Effector memory CD4-positive, alpha-beta T cell (primary cell): Measurements from ENCODE around the gene ERCC5.

ENCODE experiments used
- DNase-seq, 3 donors: peaks; one replicate each; pipeline ENCODE4 v3.0.0-alpha.2; 2020
- H3K27ac ChIP-seq: 2 replicates; pipeline ENCODE4 v1.7.0; 2013; ENCODE audit warnings: mild to moderate bottlenecking, low read length, moderate library complexity; ENCODE audit not compliant: insufficient read depth, poor library complexity, severe bottlenecking
- H3K27me3 ChIP-seq: replicated peaks from 2 replicates; pipeline ENCODE4 v1.7.0; 2013; ENCODE audit warnings: mild to moderate bottlenecking, low read length; ENCODE audit not compliant: insufficient read depth, control insufficient read depth, poor library complexity, severe bottlenecking
- H3K36me3 ChIP-seq: 2 replicates; pipeline ENCODE4 v1.7.0; 2013; ENCODE audit warnings: mild to moderate bottlenecking, low read length, moderate library complexity; ENCODE audit not compliant: control insufficient read depth, insufficient read depth
- H3K4me1 ChIP-seq: 2 replicates; pipeline ENCODE4 v1.7.0; 2013; ENCODE audit warnings: low read length, mild to moderate bottlenecking; ENCODE audit not compliant: control insufficient read depth, insufficient read depth, poor library complexity, severe bottlenecking
- H3K4me3 ChIP-seq: 2 replicates; pipeline ENCODE4 v1.7.0; 2013; ENCODE audit warnings: low read length, low read depth, mild to moderate bottlenecking; ENCODE audit not compliant: insufficient read depth, poor library complexity, severe bottlenecking
- H3K9me3 ChIP-seq: 2 replicates; pipeline ENCODE4 v1.7.0; 2013; ENCODE audit warnings: mild to moderate bottlenecking, low read length, moderate library complexity; ENCODE audit not compliant: control insufficient read depth

ERCC5 gene

GRCh38 chr13:102903659-102904407, 58.0 kb downstream of the ERCC5 start:
- Histone ChIP-seq H3K36me3 (no peaks in the 10 kb centered on the region), H3K9me3 (no peaks in the 10 kb centered on the region), H3K27ac (no peak overlapping the region), H3K27me3 (peaks cover 4% of the 10 kb centered on the region), H3K4me3 (no peak overlapping the region), H3K4me1 (no peaks in the 10 kb centered on the region)
- DNase-seq: no peak

GRCh38 chr13:102904408-102904862, 58.6 kb downstream of the ERCC5 start:
- no peak for DNase-seq
- H3K36me3 ChIP-seq: no peaks in the 10 kb centered on the region
- no peaks in the 10 kb centered on the region for H3K4me1 ChIP-seq
- peaks cover 4% of the 10 kb centered on the region for H3K27me3 ChIP-seq
- no peak overlapping the region for H3K27ac ChIP-seq
- no peak overlapping the region for H3K4me3 ChIP-seq
- H3K9me3 ChIP-seq: no peaks in the 10 kb centered on the region

- Histone ChIP-seq H3K27me3 (peaks cover 4% of the 10 kb centered on the region), H3K9me3 (no peaks in the 10 kb centered on the region), H3K4me1 (no peaks in the 10 kb centered on the region), H3K4me3 (no peak overlapping the region), H3K27ac (no peak overlapping the region), H3K36me3 (no peaks in the 10 kb centered on the region)
- no peak for DNase-seq
Observed at GRCh38 chr13:102905905-102906771, 60.3 kb downstream of the ERCC5 start.

GRCh38 chr13:102907016-102907756, 61.4 kb downstream of the ERCC5 start:
- H3K4me1 ChIP-seq: no peaks in the 10 kb centered on the region

GRCh38 chr13:102907886-102908515, 62.2 kb downstream of the ERCC5 start:
- Histone ChIP-seq H3K4me1 (no peaks in the 10 kb centered on the region), H3K36me3 (no peaks in the 10 kb centered on the region), H3K4me3 (no peak overlapping the region), H3K27ac (no peak overlapping the region), H3K9me3 (no peaks in the 10 kb centered on the region), H3K27me3 (peaks cover 4% of the 10 kb centered on the region)
- no peak for DNase-seq

More at GRCh38 chr13:102907016-102907756, 61.4 kb downstream of the ERCC5 start:
- Histone ChIP-seq H3K9me3 (no peaks in the 10 kb centered on the region), H3K27ac (no peak overlapping the region), H3K4me3 (no peak overlapping the region), H3K27me3 (peaks cover 4% of the 10 kb centered on the region), H3K36me3 (no peaks in the 10 kb centered on the region)
- DNase-seq: no peak

GRCh38 chr13:102909971-102910370, 64.1 kb downstream of the ERCC5 start:
- Histone ChIP-seq H3K9me3 (no peaks in the 10 kb centered on the region), H3K27ac (no peak overlapping the region), H3K27me3 (peaks cover 4% of the 10 kb centered on the region), H3K4me1 (no peaks in the 10 kb centered on the region), H3K36me3 (no peaks in the 10 kb centered on the region), H3K4me3 (no peak overlapping the region)
- no peak for DNase-seq

GRCh38 chr13:102911336-102911735, 65.5 kb downstream of the ERCC5 start:
- Histone ChIP-seq H3K4me1 (no peaks in the 10 kb centered on the region), H3K27me3 (peaks cover 2% of the 10 kb centered on the region), H3K27ac (no peak overlapping the region), H3K4me3 (no peak overlapping the region), H3K9me3 (no peaks in the 10 kb centered on the region), H3K36me3 (no peaks in the 10 kb centered on the region)
- DNase-seq: no peak

GRCh38 chr13:102912599-102912998, 66.8 kb downstream of the ERCC5 start:
- H3K36me3 ChIP-seq: no peaks in the 10 kb centered on the region
- H3K9me3 ChIP-seq: no peaks in the 10 kb centered on the region
- no peak overlapping the region for H3K27ac ChIP-seq
- no peak for DNase-seq
- H3K4me1 ChIP-seq: no peaks in the 10 kb centered on the region
- no peaks in the 10 kb centered on the region for H3K27me3 ChIP-seq
- H3K4me3 ChIP-seq: no peak overlapping the region

- Histone ChIP-seq H3K9me3 (no peaks in the 10 kb centered on the region), H3K27me3 (no peaks in the 10 kb centered on the region), H3K4me1 (no peaks in the 10 kb centered on the region), H3K4me3 (no peak overlapping the region), H3K36me3 (no peaks in the 10 kb centered on the region), H3K27ac (no peak overlapping the region)
- DNase-seq: no peak
Observed at GRCh38 chr13:102913914-102914313, 68.1 kb downstream of the ERCC5 start.
